ENCODE measurements around the gene LRRIQ3. TPM values are rescaled to one million over a fixed set of nuclear protein-coding genes. Genes with fewer than 3 reads are reported as not detected.

Gene LRRIQ3
- total and polyA plus RNA-seq, 2 of the 4 experiments (the other 2 are of a cell fraction), result 1.2 to 1.8 TPM

DNA sequence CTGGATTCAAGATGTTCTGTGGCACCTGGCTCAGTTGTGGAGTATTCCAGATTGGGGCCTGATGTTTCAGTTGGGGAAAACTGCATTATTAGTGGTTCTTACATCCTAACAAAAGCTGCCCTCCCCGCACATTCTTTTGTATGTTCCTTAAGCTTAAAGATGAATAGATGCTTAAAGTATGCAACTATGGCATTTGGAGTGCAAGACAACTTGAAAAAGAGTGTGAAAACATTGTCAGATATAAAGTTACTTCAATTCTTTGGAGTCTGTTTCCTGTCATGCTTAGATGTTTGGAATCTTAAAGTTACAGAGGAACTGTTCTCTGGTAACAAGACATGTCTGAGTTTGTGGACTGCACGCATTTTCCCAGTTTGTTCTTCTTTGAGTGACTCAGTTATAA is 7.3 kb upstream of the LRRIQ3 start:
- BruUV-seq (replicated peaks), result no TSS peak

More for the DNA sequence above, 7.3 kb upstream of the LRRIQ3 start:
- Histone ChIP-seq H2AK9ac (replicated peaks; ENCODE audit: low read depth, low read length, poor library complexity) (no peak overlapping the region), H3K27me3 (ENCODE audit: control insufficient read depth, insufficient read depth, low read length) (no peaks in the 10 kb centered on the region), H2BK120ac (ENCODE audit: low read depth, low read length) (no peak overlapping the region), H2BK5ac (ENCODE audit: low read depth, low read length, poor library complexity, severe bottlenecking) (peak overlapping the region; percentile 76), H3K9me1 (ENCODE audit: insufficient read depth, low read length) (no peaks in the 10 kb centered on the region), H3K4me3 (ENCODE audit: insufficient read depth, low read depth, low read length) (no peak overlapping the region), H3K9ac (ENCODE audit: low read depth, low read length) (peak overlapping the region; percentile 36; the same call in 1 of the 2 replicates), H3K4me1 (ENCODE audit: control insufficient read depth, insufficient read depth, low read length) (peaks cover 5% of the 10 kb centered on the region; the same call in 1 of the 2 replicates), H2BK20ac (ENCODE audit: low read depth, low read length) (peak overlapping the region; percentile 16; the same call in 1 of the 2 replicates), H4K91ac (ENCODE audit: insufficient read depth, low read depth, low read length) (no peak overlapping the region), H4K5ac (ENCODE audit: low read depth, low read length) (peak overlapping the region; percentile 30; the same call in 1 of the 2 replicates), H3K27ac (ENCODE audit: insufficient read depth, low read length) (no peak overlapping the region; the same call in 1 of the 2 replicates), H3K4ac (ENCODE audit: low read depth, low read length) (no peak overlapping the region), H2AK5ac (ENCODE audit: low read depth, low read length) (no peak overlapping the region), H3K18ac (ENCODE audit: low read depth, low read length) (peak overlapping the region; percentile 34; the same call in 1 of the 2 replicates), H3K14ac (replicated peaks; ENCODE audit: low read depth, low read length) (no peak overlapping the region), H2BK15ac (ENCODE audit: low read depth, low read length) (0 out of 3 replicates have a peak overlapping the region, but pooled peaks have one; percentile 42), H3K23ac (ENCODE audit: low read depth, low read length) (no peak overlapping the region), H3K56ac (ENCODE audit: extremely low read depth, insufficient read depth, low read length) (no peak overlapping the region), H3K79me1 (ENCODE audit: low read depth in 1 of 2, low read length in 2 of 2) (peaks cover 0 to 2% of the 10 kb centered on the region in 2 experiments; a peak in 1 of 4 replicates), H3K36me3 (ENCODE audit: control insufficient read depth, insufficient read depth, low read length) (peaks cover 1% of the 10 kb centered on the region; the same call in 1 of the 2 replicates), H3K4me2 (ENCODE audit: low read depth, low read length) (peak overlapping the region; percentile 28; the same call in 1 of the 2 replicates), H2AFZ (replicated peaks; ENCODE audit: low read length, poor library complexity) (no peak overlapping the region), H4K8ac (ENCODE audit: low read depth in 2 of 2, low read length in 2 of 2) (peak overlapping the region; percentile 51 to 71; a peak in 3 of 4 replicates), H3K9me3 (ENCODE audit: control insufficient read depth, insufficient read depth, low read length) (no peaks in the 10 kb centered on the region), H4K20me1 (ENCODE audit: insufficient read depth, low read length) (no peaks in the 10 kb centered on the region)
- in situ Hi-C loops (cut with MboI; ENCODE audit: low sequenced_read_pairs), result no loop called here
- CTCF ChIA-PET, result interaction anchor here (1.0 kb wide), 1 partner anchor 263 kb away, joined by 3 read pairs; no protein-coding TSS in a partner anchor
- no peak for TF ChIP-seq FOS (IDR thresholded peaks at IDR 0.05; ENCODE audit: low read depth, low read length)
- TF ChIP-seq MXI1 (IDR thresholded peaks at IDR 0.05; ENCODE audit: borderline replicate concordance, low read depth, low read length), result no peak
- no peak for TF ChIP-seq RFX5 (IDR thresholded peaks at IDR 0.05; ENCODE audit: low read depth, low read length)
- no peak for TF ChIP-seq NFE2L2 (IDR thresholded peaks at IDR 0.05; ENCODE audit: low read depth, low read length)
- TF ChIP-seq RAD21 (IDR thresholded peaks at IDR 0.05; ENCODE audit: low read length), result no peak
- no peak for TF ChIP-seq BHLHE40 (IDR thresholded peaks at IDR 0.05; ENCODE audit: low read depth, low read length)
- TF ChIP-seq SMC3 (IDR thresholded peaks at IDR 0.05; ENCODE audit: low read depth, low read length), result no peak
- TF ChIP-seq RCOR1 (IDR thresholded peaks at IDR 0.05; ENCODE audit: insufficient replicate concordance, low read length), result no peak
- no peak for TF ChIP-seq CHD1 (IDR thresholded peaks at IDR 0.05; ENCODE audit: low read depth, low read length)
- TF ChIP-seq, protein P1, sequence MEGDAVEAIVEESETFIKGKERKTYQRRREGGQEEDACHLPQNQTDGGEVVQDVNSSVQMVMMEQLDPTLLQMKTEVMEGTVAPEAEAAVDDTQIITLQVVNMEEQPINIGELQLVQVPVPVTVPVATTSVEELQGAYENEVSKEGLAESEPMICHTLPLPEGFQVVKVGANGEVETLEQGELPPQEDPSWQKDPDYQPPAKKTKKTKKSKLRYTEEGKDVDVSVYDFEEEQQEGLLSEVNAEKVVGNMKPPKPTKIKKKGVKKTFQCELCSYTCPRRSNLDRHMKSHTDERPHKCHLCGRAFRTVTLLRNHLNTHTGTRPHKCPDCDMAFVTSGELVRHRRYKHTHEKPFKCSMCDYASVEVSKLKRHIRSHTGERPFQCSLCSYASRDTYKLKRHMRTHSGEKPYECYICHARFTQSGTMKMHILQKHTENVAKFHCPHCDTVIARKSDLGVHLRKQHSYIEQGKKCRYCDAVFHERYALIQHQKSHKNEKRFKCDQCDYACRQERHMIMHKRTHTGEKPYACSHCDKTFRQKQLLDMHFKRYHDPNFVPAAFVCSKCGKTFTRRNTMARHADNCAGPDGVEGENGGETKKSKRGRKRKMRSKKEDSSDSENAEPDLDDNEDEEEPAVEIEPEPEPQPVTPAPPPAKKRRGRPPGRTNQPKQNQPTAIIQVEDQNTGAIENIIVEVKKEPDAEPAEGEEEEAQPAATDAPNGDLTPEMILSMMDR (conservative IDR thresholded peaks at IDR 0.05; ENCODE audit: low read depth, low read length), result no peak
- TF ChIP-seq, protein P2, sequence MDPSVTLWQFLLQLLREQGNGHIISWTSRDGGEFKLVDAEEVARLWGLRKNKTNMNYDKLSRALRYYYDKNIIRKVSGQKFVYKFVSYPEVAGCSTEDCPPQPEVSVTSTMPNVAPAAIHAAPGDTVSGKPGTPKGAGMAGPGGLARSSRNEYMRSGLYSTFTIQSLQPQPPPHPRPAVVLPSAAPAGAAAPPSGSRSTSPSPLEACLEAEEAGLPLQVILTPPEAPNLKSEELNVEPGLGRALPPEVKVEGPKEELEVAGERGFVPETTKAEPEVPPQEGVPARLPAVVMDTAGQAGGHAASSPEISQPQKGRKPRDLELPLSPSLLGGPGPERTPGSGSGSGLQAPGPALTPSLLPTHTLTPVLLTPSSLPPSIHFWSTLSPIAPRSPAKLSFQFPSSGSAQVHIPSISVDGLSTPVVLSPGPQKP (IDR thresholded peaks at IDR 0.05; ENCODE audit: borderline replicate concordance, low read depth, low read length), result no peak
- no peak for TF ChIP-seq CEBPB (IDR thresholded peaks at IDR 0.05; ENCODE audit: low read depth, low read length)
- TF ChIP-seq POLR2A (IDR thresholded peaks at IDR 0.05; ENCODE audit: low read depth, low read length), result no peak
- TF ChIP-seq, protein P3, sequence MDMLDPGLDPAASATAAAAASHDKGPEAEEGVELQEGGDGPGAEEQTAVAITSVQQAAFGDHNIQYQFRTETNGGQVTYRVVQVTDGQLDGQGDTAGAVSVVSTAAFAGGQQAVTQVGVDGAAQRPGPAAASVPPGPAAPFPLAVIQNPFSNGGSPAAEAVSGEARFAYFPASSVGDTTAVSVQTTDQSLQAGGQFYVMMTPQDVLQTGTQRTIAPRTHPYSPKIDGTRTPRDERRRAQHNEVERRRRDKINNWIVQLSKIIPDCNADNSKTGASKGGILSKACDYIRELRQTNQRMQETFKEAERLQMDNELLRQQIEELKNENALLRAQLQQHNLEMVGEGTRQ (IDR thresholded peaks at IDR 0.05; ENCODE audit: low read depth, low read length), result no peak
- TF ChIP-seq MAFK (IDR thresholded peaks at IDR 0.05; ENCODE audit: low read depth, low read length), result no peak
- TF ChIP-seq MAZ (IDR thresholded peaks at IDR 0.05; ENCODE audit: borderline replicate concordance, low read depth, low read length), result no peak
- no CpG with 5 or more reads among the region's 2 CpGs for WGBS, 2 experiments (ENCODE audit: extremely low coverage in 2 of 2, insufficient read length in 1 of 2)
- peak; percentile 64 for DNase-seq
- peak; percentile 93 for ATAC-seq (ENCODE audit: low read depth)
- POLR2A ChIA-PET (ENCODE audit: unreplicated experiment), result no interaction called here
- intact Hi-C loops (cut with micrococcal nuclease), result loop anchor here (5.0 to 10.0 kb wide), 2 partner anchors 222 to 260 kb away; no protein-coding TSS in a partner anchor
- dilution Hi-C loops (cut with HindIII; ENCODE audit: low sequenced_read_pairs, unreplicated experiment), result no loop called here
